Testis (tissue), 2 donors: Measurements from ENCODE around the gene CDH7.

Experiments
- CTCF ChIP-seq, 3 experiments: fragments of 450-650 bp in 2 of 3; fragments of 200-600 bp in 1 of 3; sonication (generic) in 1 of 3; IDR thresholded peaks; one replicate each; pipeline ENCODE4 v1.5.1; 2016 to 2019; ENCODE audit warnings: antibody characterized with exemption in 3 of 3, mild to moderate bottlenecking in 2 of 3, moderate library complexity in 1 of 3
- POLR2A ChIP-seq: fragments of 450-650 bp; IDR thresholded peaks from one replicate; pipeline ENCODE4 v1.6.1; 2017; ENCODE audit warnings: antibody characterized with exemption, mild to moderate bottlenecking, moderate library complexity

GRCh38 chr18:65760457-65760856 lies 9.6 kb downstream of the CDH7 start:
- TF ChIP-seq POLR2A (no peak), CTCF (IDR thresholded peaks at IDR 0.05) (no peak)
